ENCODE data around the gene PCCB.

Gene PCCB

GRCh38 chr3:136232413-136232812 is 17.7 kb upstream of the PCCB start:
- Histone ChIP-seq H3K79me2 (ENCODE audit: low read length) (no peaks in the 10 kb centered on the region), H4K20me1 (ENCODE audit: insufficient read depth, low read length) (no peaks in the 10 kb centered on the region), H3K27ac (ENCODE audit: low read length) (no peak overlapping the region), H3K4me3 (ENCODE audit: low read length) (no peak overlapping the region), H3K9ac (ENCODE audit: low read length) (no peak overlapping the region), H2AFZ (ENCODE audit: low read depth, low read length) (no peak overlapping the region), H3K36me3 (replicated peaks; ENCODE audit: low read depth, low read length) (no peaks in the 10 kb centered on the region), H3K9me3 (ENCODE audit: insufficient read depth, low read length) (no peaks in the 10 kb centered on the region), H3K4me1 (ENCODE audit: low read length) (peaks cover 7% of the 10 kb centered on the region; the same call in 1 of the 2 replicates), H3K4me2 (ENCODE audit: low read length) (no peak overlapping the region), H3K27me3 (ENCODE audit: low read depth, low read length) (peaks cover 10% of the 10 kb centered on the region; the same call in 1 of the 2 replicates)
- TF ChIP-seq CTCF (IDR thresholded peaks at IDR 0.05; ENCODE audit: low read depth, low read length), result no peak
- TF ChIP-seq EZH2phosphoT487 (IDR thresholded peaks at IDR 0.05; ENCODE audit: low read depth), result no peak

- Histone ChIP-seq H4K20me1 (ENCODE audit: insufficient read depth, low read length) (no peaks in the 10 kb centered on the region), H3K4me1 (ENCODE audit: low read length) (peaks cover 7% of the 10 kb centered on the region; the same call in 1 of the 2 replicates), H3K27me3 (ENCODE audit: low read depth, low read length) (peaks cover 28% of the 10 kb centered on the region; the same call in 1 of the 2 replicates), H3K4me2 (ENCODE audit: low read length) (no peak overlapping the region), H3K9ac (ENCODE audit: low read length) (no peak overlapping the region), H3K36me3 (replicated peaks; ENCODE audit: low read depth, low read length) (no peaks in the 10 kb centered on the region), H3K4me3 (ENCODE audit: low read length) (no peak overlapping the region), H3K79me2 (ENCODE audit: low read length) (no peaks in the 10 kb centered on the region), H3K9me3 (ENCODE audit: insufficient read depth, low read length) (no peaks in the 10 kb centered on the region), H2AFZ (ENCODE audit: low read depth, low read length) (no peak overlapping the region), H3K27ac (ENCODE audit: low read length) (no peak overlapping the region)
- TF ChIP-seq EZH2phosphoT487 (IDR thresholded peaks at IDR 0.05; ENCODE audit: low read depth), result no peak
- TF ChIP-seq CTCF (IDR thresholded peaks at IDR 0.05; ENCODE audit: low read depth, low read length), result no peak
These were observed 14.6 kb upstream of the PCCB start for GRCh38 chr3:136235545-136235944.

GRCh38 chr3:136236109-136236508 is 14.0 kb upstream of the PCCB start:
- H3K4me2 ChIP-seq (ENCODE audit: low read length), result no peak overlapping the region
- H2AFZ ChIP-seq (ENCODE audit: low read depth, low read length), result no peak overlapping the region

GRCh38 chr3:136237103-136237502 is 13.0 kb upstream of the PCCB start:
- H3K4me2 ChIP-seq (ENCODE audit: low read length), result no peak overlapping the region

More at GRCh38 chr3:136236109-136236508, 14.0 kb upstream of the PCCB start:
- H4K20me1 ChIP-seq (ENCODE audit: insufficient read depth, low read length), result no peaks in the 10 kb centered on the region
- no peak overlapping the region for H3K9ac ChIP-seq (ENCODE audit: low read length)
- peaks cover 34% of the 10 kb centered on the region; the same call in 1 of the 2 replicates for H3K27me3 ChIP-seq (ENCODE audit: low read depth, low read length)
- H3K4me3 ChIP-seq (ENCODE audit: low read length), result no peak overlapping the region
- peaks cover 7% of the 10 kb centered on the region; the same call in 1 of the 2 replicates for H3K4me1 ChIP-seq (ENCODE audit: low read length)
- no peaks in the 10 kb centered on the region for H3K36me3 ChIP-seq (replicated peaks; ENCODE audit: low read depth, low read length)
- no peak overlapping the region for H3K27ac ChIP-seq (ENCODE audit: low read length)
- no peaks in the 10 kb centered on the region for H3K79me2 ChIP-seq (ENCODE audit: low read length)
- H3K9me3 ChIP-seq (ENCODE audit: insufficient read depth, low read length), result no peaks in the 10 kb centered on the region
- no peak for TF ChIP-seq EZH2phosphoT487 (IDR thresholded peaks at IDR 0.05; ENCODE audit: low read depth)
- TF ChIP-seq CTCF (IDR thresholded peaks at IDR 0.05; ENCODE audit: low read depth, low read length), result no peak

More at GRCh38 chr3:136237103-136237502, 13.0 kb upstream of the PCCB start:
- Histone ChIP-seq H4K20me1 (ENCODE audit: insufficient read depth, low read length) (no peaks in the 10 kb centered on the region), H3K27ac (ENCODE audit: low read length) (no peak overlapping the region), H3K79me2 (ENCODE audit: low read length) (no peaks in the 10 kb centered on the region), H3K36me3 (replicated peaks; ENCODE audit: low read depth, low read length) (no peaks in the 10 kb centered on the region), H3K27me3 (ENCODE audit: low read depth, low read length) (peaks cover 41% of the 10 kb centered on the region), H3K9me3 (ENCODE audit: insufficient read depth, low read length) (no peaks in the 10 kb centered on the region), H3K4me3 (ENCODE audit: low read length) (no peak overlapping the region), H3K4me1 (ENCODE audit: low read length) (peaks cover 7% of the 10 kb centered on the region; the same call in 1 of the 2 replicates), H2AFZ (ENCODE audit: low read depth, low read length) (no peak overlapping the region), H3K9ac (ENCODE audit: low read length) (no peak overlapping the region)
- TF ChIP-seq CTCF (IDR thresholded peaks at IDR 0.05; ENCODE audit: low read depth, low read length) (no peak), EZH2phosphoT487 (IDR thresholded peaks at IDR 0.05; ENCODE audit: low read depth) (no peak)

Measured in OCI-LY3 (cell line).